ENCODE measurements around the gene LZTR1.
"Not testable (repeated sequence)": the region's sequence is repeated elsewhere in the genome, so short reads cannot be mapped to it uniquely, and the experiment has no call there.

The LZTR1 gene

GRCh38 chr22:20981787-20982562 lies at the start of gene LZTR1:
LZTR1 (plus strand) TSS chr22:20982297; CDS start chr22:20982372, 75 bp downstream.
- DNase-seq = peak; percentile 55 to 68

- no peak for DNase-seq
These were observed 48.2 kb upstream of the LZTR1 start for GRCh38 chr22:20933910-20934309.

DNA sequence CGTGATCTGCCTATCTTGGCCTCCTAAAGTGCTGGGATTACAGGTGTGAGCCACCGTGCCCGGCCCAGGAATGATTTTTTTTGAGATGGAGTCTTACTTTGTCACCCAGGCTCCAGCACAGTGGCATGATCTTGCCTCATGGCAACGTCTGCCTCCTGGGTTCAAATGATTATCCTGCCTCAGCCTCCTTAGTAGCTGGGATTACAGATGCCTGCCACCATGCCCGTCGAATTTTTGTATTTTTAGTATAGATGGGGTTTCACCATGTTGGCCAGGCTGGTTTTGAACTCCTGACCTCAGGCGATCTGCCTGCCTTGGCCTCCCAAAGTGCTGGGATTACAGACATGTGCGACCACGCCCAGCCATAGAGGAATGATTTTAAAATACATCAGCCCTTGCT lies 47.0 kb upstream of the LZTR1 start:
- not testable (repeated sequence) for DNase-seq

DNA sequence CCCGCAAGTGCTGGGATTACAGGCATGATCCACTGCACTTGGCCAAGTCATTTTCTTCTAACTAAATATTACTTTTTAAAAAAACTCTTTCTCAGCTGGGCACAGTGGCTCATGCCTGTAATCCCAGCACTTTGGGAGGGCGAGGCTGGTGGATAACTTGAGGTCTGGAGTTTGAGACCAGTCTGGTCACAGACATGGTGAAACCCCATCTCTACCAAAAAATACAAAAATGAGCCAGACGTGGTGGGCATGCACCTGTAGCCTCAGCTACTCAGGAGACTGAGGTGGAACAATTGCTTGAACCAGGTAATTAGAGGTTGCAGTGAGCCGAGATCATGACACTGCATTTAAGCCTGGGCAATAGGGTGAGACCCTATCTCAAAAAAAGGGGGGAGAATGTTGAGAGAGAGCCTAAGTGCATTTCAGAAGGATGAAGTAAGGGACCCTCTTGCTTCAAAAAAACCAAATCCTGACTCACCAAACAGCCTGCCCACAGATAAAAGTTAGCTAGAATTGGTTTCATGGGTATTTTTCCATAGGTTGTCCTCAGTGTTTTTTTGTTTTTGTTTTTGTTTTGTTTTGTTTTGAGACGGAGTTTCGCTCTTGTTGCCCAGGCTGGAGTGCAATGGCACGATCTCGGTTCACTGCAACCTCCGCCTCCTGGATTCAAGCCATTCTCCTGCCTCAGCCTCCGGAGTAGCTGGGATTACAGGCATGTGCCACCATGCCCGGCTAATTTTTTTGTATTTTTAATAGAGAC lies 46.1 kb upstream of the LZTR1 start:
- not testable (repeated sequence) for DNase-seq

- DNase-seq = no peak
These were observed 44.9 kb upstream of the LZTR1 start for GRCh38 chr22:20937031-20937793.

DNA sequence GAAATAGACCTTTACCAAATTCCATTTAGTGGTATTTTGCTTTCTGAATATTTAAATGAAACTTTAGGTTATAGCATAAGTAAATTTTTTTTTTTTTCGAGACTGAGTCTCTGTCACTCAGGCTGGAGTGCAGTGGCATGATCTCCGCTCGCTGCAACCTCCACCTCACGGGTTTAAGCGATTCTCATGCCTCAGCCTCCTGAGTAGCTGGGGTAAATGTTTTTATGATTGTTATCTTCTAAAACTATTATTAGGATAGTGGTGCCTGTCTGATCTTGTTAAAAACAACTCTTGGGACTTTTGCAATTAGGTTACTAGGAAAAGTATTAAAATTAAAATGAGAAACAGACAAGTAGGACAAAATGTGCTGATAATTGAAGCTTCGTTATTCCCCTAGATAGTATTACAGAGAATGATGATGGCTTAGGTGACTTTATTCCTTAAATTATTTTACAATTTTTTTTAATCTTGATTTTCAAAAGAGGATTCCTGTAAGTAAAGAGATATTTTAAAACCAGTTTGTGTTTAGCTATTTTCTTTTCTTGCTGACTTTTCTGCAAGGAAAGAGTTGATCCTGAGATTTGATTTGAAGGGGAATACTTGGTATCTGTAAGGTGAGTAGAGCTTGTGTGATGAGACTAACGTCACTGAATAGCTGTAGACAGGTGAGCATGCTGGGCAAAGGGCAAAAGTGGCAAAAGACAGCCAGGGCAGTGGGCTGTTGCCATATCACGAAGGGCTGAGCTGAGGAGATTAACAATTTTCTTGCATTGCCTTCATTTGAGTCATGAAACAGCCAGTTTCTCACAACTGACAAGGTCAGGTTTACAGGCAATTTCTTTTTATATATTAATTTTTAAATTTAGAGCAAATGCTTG lies 44.1 kb upstream of the LZTR1 start:
- DNase-seq = no peak

DNA sequence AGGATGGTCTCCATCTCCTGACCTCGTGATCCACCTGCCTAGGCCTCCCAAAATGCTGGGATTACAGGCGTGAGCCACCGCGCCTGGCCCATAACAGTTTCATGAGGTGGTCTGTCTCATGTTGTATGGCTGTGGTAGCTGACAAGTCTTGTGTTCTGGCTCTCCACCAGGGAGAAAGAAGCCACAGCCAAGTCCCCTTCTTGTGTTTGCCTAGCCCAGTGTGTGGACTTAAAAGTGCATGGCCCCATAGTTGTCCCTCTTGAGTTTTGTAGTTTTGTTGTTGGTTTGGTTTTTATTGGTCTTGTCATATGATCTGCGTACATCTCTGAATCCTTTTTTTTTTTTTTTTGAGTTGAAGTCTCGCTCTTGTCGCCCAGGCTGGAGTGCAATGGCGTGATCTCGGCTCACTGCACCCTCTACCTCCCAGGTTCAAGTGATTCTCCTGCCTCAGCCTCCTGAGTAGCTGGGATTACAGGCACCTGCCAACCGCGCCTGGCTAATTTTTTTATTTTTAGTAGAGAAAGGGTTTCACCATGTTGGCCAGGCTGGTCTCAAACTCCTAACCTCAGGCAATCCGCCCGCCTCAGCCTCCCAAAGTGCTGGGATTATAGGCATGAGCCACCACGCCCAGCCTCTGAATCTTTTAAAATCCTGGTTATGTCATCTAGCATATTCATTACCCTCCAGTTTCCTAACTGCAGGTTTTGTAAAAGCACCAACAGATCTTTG lies 42.5 kb upstream of the LZTR1 start:
- DNase-seq = not testable (repeated sequence)

DNA sequence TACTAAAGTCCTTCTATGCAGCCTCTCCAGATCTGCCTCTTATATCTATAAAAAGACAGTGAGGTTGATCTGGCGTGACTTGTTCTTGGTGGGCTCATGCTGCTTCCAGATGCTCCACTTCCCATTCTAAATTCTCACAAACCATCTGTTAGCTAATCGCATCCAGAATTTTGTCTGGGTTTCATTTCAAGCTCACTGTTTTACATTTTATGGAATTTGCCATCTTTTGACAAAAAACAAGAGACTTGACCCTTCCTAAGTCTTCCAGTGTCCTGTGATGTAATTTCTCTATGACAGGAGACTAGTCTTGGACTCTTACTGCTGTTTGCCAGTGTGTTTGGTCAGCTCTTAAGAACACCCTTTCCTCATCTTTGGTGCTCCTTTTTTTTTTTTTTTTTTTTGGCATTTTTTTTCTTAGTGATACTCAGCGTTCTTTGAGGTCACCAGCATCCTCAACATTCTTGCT lies 41.9 kb upstream of the LZTR1 start:
- no peak for DNase-seq

GRCh38 chr22:20940904-20941385 lies 41.2 kb upstream of the LZTR1 start:
- DNase-seq = no peak

DNA sequence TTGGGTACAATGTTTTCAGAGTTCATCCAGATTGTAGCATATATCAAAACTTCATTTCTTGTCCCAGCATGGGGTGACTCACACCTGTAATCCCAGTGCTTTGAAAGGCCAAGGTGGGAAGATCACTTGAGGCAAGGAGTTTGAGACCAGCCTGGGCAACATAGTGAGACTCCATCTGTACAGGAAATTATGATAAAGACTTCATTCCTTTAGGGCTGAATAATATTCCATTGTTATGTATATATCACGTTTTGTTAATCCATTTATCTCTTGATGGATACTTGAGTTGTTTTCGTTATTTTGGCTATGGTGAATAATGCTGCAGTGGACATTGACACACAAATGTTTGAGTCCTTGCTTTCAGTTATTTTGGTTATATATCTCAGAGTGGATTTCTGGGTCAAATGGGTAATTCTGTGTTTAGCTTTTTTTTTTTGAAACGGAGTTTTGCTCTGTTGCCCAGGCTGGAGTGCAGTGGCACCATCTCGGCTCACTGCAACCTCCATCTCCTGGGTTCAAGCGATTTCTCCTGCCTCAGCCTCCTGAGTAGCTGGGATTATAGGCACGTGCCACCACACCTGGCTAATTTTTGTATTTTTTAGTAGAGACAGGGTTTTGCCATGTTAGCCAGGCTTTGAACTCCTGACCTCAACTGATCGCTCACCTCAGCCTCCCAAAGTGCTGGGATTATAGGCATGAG lies 39.7 kb upstream of the LZTR1 start:
- not testable (repeated sequence) for DNase-seq

DNA sequence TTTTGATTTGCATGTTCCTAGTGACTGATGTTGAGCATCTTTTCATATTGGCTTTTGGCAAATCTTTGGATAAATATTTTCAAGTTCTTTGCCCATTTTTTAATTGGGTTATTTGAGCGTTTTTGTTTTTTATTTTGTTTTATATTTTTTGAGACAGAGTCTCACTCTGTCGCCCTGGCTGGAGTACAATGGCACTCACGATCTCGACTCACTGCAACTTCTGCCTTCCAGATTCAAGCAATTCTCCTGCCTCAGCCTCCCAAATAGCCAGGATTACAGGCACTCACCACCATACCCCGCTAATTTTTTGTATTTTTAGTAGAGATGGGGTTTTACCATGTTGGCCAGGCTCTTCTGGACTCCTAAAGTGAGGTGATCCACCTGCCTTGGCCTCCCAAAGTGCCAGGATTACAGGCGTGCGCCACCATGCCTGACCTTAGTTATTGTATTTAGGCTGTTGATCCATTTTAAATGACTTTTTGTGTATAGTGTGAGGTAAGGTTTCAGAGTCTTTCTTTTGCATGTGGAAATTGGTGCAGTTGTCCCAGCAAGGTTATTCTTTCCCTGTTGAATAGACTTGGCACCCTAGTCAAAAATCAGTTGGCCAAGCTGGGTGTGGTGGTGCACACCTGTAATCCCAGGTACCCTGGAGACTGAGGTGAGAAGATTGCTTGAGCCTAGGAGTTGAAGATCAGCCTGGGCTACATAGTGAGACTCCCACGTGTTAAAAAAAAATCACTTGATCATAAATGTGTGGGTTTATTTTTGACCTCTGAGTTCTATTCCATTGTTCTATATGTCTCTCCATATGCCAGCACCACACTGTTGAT lies 38.8 kb upstream of the LZTR1 start:
- no peak for DNase-seq

- DNase-seq = no peak
These were observed 38.1 kb upstream of the LZTR1 start for GRCh38 chr22:20944042-20944441.

DNA sequence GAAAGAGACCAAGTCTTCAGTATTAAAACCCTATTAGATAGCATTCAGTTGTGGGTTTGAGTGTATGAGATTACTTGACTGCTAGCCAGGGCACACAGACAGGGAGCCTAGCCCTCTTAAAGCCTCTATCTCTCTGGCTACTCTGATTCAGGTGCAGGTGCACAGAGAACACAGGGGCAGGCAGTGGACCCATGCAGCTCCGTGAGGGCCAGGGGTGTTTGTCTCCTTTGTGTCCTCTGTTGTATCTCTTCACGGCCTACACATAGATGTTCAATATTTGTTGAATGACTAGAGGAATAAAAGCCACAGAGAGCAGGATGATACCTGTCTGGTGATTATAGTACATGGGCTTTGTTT lies 36.5 kb upstream of the LZTR1 start:
- no peak for DNase-seq

GRCh38 chr22:20946080-20946986 lies 35.8 kb upstream of the LZTR1 start:
- peak; percentile 28 to 77 for DNase-seq

DNA sequence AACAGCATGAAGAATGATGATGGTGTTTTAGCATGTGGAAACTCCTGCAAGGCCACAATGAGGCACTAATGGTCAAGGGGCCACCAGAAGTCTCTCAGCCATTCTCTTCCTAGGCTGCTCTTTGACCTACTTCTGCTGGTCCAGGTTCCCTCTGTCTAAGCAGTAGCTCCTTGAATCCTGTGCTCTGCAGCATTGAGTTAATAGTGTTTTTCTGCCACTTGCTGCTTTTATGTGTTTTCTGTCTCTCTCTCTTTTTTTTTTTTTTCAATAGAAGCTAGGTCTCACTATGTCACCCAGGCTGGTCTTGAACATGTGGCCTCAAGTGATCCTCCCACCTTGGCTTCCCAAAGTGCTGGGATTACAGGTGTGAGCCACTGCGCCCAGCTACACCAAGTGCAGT lies 35.1 kb upstream of the LZTR1 start:
- DNase-seq = no peak

- DNase-seq = no peak
These were observed 33.6 kb upstream of the LZTR1 start for GRCh38 chr22:20948450-20948849.

DNA sequence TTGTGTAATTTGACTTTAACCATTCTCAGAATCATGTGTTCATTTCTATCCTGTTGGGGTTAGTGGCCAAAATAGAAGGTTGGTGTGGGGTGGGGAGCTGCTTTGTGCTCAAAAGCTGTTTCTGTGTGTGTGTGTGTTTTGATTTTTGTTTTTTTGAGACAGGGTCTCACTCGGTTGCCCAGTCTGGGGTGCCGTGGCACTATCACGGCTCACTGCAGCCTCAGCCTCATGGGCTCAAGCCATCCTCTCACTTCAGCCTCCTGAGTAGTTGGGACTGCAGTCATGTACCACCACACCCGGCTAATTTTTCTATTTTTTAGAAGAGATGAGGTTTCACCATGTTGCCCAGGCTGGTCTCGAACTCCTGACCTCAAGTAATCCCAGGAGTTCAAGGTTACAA lies 33.1 kb upstream of the LZTR1 start:
- DNase-seq = no peak

DNA sequence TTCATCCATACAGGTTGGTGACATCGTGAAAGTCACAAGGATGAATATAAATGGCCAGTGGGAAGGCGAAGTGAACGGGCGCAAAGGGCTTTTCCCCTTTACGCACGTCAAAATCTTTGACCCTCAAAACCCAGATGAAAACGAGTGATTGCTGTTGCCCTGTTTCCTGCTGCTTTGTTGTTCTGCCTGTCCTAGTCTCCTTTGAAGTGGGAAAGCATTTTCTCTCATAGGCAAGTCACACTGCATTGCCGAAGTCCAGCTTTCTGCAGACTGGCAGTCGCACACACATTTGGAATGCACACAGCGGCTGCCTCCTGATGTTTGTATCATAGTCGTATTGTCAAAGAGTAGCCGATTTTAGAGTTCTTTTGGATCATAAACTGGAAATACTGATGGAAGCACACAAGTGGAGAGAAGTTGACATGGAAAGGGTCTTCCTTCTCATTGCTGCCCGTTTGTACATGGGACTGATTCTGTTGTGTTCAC lies 32.4 kb upstream of the LZTR1 start:
- DNase-seq = no peak

Data from SW 1271 (cell line).